ENCODE results near the gene SCD5.

SCD5 gene

DNA sequence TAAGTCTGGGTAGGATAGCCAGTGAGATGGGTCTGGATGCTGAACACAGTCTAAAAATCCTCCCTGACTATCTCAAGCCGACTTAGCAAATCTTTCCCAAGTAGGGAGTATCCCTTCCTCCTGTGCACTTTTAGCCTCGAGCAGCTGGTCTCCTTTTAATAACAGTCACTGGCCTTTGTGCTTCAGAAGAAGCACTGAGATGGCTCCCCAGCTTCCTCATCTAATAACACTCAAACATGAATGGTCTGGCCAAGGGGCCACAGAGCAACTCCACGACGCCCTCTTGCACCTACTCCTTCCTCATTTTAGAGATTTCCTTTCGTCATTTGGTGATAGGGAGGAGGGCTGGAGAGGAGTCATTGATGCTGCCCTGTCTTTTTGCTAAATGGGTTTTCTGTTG is 158.1 kb downstream of the SCD5 start:
- H3K27ac ChIP-seq: no peak overlapping the region
- TF ChIP-seq CTCF (conservative IDR thresholded peaks at IDR 0.05): no peak

DNA sequence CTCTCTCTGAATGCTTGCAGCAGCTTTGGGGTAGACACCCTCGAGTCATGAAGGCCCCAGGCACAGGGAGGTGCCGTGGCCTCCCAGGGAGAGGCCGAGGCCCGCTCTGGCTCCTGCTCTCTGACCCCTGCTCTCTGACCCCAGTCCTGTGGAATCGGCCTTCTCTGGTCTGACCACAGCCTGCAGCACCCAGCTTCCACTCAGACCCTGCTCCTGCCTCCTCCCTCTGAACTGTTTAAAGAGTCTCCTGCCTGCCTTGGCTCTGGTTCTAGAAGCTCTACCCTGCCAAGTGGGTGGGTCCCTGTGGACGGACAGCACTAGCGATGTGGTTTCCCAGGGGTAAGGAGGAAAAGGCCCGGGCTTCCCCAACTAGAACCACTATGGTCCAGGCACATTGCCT is 158.6 kb downstream of the SCD5 start:
- no peak for TF ChIP-seq CTCF (conservative IDR thresholded peaks at IDR 0.05)

DNA sequence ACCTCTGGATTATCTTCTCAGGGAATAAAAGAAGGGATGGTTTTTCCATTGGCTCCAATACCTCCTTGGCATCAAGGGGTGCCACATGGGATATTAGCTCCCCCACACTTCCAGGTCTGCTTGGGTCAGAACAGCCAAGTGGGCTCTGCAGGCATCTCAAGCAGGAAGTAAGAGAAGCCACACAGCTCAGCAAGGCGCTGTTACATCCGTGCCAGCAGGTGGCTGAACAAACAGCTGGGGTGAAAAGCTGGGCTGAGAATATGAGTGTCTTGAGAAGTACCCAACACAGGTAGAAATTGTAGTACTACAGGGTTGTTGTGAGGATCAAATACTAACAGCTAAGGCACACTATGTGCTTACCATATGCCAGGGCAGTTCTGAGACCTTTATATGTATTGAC is 160.1 kb downstream of the SCD5 start:
- H3K27ac ChIP-seq: no peak overlapping the region
- no peak for TF ChIP-seq CTCF (conservative IDR thresholded peaks at IDR 0.05)

More for the DNA sequence above, 158.6 kb downstream of the SCD5 start:
- no peak overlapping the region for H3K27ac ChIP-seq

DNA sequence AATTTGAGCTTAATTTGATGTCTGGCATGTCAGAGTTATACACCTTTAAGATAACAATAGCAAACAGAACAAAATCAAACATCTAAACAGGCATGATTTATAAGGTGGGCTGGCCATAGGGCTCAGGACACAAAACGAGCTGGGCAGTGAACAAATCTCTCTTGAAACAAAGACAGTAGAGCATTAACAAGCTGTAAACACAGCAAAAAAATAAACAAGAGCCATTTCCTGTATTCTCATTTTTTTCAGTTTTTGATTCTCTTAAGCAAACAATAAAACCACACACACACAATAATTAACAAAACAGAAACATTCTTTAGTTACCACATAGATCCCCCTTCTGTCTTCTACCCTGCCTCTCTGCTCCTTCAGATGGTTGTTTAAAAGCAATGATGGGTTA is 168.5 kb downstream of the SCD5 start:
- H3K27ac ChIP-seq: peak overlapping the region; percentile 67
- TF ChIP-seq CTCF (conservative IDR thresholded peaks at IDR 0.05): no peak

GRCh38 chr4:82629238-82630000 is 169.2 kb downstream of the SCD5 start:
- H3K27ac ChIP-seq: peak overlapping the region; percentile 67
- TF ChIP-seq CTCF (conservative IDR thresholded peaks at IDR 0.05): no peak

DNA sequence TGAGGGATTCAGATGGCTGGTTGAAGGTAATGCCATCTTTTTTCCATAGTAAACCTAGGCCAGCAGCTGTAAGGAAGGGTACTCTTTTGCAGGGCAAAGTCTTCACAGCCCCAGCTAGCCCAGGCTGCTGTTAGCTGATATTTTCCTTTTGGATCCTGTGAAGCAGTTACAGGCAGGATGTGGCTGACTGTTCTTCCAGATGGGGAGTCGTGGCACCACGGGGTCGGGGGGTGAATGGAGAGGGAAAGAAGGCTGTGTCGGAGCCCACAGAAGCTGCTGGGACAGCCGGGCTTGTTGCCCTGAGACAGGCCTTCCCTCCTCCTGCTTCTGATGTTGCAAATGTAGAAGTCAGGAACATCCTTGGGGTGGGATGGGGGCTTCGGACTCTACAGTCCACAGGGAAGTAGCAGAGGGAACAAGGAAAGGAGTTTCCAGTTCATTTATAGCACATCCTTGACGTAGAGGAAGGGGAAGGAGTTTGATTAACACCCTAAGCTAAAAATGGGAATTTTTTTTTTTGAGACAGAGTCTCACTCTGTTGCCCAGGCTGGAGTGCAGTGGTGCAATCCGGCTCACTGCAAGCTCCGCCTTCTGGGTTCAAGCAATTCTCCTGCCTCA is 172.2 kb downstream of the SCD5 start:
- TF ChIP-seq CTCF (conservative IDR thresholded peaks at IDR 0.05): no peak
- no peak overlapping the region for H3K27ac ChIP-seq

DNA sequence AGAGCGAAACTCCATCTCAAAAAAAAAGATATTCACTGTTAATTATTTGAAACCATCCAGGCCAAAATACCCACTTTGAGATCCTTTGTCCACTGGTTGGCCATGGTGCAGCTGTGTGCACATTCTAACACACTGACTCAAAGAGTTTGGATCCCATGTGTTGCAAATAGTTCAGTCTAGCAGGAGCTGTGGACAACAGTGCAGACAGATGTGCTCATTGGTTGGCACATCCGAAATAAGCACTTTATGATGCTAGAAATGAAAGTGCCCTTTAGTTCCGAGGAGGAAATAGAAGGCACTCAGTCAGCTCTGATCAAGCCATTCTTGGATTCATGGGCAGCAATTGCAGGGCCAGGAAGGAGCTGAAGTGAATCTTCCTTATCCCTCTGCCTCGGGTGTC is 173.8 kb downstream of the SCD5 start:
- H3K27ac ChIP-seq: no peak overlapping the region
- no peak for TF ChIP-seq CTCF (conservative IDR thresholded peaks at IDR 0.05)

Data from VCaP (cell line).